NCI-H526 treated with DMSO at 0.1 percent for 48 hours (cell line): ENCODE measurements around the gene HSPA1A.
A peak's percentile ranks its signal among the peaks of the same experiment; 100 is the strongest.
"Not testable (repeated sequence)": the region's sequence is repeated elsewhere in the genome, so short reads cannot be mapped to it uniquely, and the experiment has no call there.

Source experiments
- DNase-seq: peaks from one replicate; lab custom pipeline; 2025; lab: John Stamatoyannopoulos, UW

HSPA1A gene

DNA sequence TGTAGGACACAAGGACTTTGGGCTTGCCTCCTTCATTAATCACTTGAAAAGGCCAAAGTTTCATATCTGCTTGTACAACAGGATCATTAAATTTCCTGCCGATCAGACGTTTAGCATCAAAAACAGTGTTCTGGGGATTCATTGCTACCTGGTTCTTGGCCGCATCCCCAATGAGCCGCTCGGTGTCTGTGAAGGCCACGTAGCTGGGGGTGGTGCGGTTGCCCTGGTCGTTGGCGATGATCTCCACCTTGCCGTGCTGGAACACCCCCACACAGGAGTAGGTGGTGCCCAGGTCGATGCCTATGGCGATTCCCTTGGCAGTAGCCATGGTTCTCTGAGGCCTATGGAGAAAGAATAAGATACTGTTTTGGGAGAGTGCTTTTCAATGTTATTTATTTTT lies 3.7 kb upstream of the HSPA1A start:
- DNase-seq = no peak

DNA sequence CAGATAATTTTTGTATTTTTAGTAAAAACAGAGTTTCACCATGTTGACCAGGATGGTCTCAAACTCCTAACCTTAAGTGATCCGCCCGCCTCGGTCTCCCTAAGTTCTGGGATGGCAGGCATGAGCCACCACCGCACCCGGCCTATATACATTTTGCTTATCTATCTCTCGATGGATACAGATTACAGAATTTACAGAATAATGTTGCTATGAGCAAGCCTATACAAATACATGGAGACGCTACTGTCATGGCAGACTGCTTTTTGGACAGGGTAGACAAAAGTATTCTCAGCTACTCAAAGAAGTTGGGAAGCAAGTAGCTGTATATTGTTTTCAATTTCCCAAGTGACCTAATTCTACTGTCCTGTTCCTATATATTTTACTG lies 1.9 kb upstream of the HSPA1A start:
- DNase-seq = no peak

DNA sequence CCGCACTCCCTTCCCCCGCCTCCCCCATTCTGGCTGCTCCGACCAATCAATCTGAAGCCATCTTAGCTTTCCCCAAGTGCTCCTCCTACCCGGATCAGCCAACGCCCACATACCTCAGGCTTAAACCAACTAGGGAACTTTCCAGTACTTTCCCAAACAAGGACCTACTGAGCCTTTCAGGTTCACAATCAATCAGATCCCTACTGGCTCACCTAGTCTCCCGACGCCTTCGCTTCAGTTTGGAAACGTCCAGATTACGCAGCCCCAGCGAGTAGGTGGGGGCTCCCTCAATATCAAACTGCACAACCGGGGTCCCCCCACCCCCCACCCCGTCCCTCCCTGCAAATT lies 692 bp upstream of the HSPA1A start:
- peak; percentile 92 for DNase-seq

DNA sequence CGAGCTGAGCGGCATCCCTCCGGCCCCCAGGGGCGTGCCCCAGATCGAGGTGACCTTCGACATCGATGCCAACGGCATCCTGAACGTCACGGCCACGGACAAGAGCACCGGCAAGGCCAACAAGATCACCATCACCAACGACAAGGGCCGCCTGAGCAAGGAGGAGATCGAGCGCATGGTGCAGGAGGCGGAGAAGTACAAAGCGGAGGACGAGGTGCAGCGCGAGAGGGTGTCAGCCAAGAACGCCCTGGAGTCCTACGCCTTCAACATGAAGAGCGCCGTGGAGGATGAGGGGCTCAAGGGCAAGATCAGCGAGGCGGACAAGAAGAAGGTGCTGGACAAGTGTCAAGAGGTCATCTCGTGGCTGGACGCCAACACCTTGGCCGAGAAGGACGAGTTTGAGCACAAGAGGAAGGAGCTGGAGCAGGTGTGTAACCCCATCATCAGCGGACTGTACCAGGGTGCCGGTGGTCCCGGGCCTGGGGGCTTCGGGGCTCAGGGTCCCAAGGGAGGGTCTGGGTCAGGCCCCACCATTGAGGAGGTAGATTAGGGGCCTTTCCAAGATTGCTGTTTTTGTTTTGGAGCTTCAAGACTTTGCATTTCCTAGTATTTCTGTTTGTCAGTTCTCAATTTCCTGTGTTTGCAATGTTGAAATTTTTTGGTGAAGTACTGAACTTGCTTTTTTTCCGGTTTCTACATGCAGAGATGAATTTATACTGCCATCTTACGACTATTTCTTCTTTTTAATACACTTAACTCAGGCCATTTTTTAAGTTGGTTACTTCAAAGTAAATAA lies 2.0 kb downstream of the HSPA1A start:
- DNase-seq = not testable (repeated sequence)

DNA sequence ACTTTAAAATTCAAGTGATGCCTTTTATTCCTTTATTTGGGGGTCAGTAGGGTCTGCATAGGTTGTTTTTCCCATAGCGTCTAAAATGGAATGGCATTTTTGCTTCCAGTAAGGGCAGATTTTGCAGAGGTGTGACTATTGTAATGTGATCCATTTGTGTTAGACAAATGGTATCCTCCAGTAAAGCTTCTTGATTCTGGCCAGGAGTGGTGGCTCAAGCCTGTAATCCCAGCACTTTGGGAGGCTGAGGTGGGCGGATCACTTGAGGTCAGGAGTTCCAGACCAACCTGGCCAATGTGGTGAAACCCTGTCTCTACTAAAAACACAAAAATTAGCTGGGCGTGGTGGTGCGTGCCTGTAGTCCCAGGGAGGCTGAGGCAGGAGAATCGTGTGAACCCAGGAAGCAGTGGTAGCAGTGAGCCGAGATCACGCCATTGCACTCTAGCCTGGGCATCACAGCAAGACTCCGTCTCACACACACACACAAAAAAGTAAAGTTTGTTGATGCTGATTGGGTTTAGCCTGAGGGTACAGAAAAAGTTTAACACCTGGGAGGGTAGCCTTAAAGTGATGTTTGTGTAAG lies 2.7 kb downstream of the HSPA1A start:
- not testable (repeated sequence) for DNase-seq

DNA sequence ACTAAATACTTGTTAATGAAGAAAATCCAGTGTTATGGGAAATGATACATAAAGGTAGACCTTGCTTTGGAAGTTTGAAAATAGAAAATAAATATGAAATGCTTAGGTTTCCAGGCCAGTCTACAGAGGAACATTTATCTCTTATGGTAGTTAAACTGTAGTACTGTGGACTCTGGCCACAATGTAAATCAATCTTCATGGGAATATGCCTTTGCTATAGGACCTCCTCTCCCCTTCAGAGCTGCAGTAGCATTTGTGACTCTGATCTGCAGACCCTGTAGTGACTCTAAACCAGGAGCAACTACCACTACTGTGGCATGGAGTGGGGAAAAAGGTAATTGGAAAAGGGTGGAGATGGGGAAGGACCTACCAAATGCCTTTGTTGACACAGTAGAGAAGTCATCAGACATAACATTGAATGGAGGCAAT lies 4.5 kb downstream of the HSPA1A start:
- DNase-seq = no peak

DNA sequence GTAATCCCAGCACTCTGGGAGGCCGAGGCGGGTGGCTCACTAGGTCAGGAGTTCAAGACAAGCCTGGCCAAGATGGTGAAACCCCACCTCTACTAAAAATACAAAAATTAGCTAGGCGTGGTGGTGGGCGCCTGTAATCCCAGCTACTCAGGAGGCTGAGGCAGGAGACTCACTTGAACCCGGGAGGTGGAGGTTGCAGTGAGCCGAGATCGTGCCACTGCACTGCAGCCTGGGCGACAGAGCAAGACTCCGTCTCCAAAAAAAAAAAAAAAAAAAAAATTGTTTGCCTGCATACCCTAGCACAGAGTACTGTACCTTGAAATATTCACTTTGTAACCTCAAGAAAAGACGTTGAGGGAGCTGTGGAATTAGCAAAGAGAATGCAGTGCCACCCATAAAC lies 5.1 kb downstream of the HSPA1A start:
- not testable (repeated sequence) for DNase-seq

DNA sequence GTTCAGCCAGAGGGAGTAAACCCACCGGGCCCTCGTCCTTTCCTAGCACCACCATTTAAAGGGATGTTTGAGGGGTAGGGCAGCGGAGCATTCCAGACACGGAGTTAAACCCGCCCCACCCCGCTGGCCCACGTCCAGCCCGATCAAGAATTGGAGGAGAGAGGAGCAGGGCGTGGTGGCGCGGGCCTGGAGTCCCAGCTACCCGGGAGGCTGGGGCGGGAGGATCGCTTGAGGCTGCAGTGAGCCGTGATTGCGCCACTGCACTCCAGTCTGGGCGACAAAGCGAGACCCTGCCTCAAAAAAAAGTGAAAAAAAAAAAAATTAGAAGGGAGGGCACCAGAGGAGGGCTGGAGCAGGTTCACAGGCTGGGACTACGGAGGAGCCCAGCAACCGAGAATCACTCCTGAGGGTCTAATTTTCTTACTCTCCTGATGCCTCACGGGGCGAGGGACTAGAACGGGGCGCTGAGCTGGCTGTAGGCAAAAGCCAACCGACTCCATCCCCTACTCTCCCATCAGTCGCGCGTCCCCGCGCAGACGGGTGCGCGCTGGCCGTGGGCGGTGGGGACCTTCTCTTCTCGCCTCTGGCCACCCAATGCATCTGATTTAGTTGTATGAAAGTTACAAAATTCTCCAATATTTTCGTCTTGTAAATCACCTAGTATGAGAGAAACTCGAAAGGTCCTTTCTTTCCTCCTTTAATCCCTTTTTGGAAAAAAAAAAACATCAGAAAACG lies 6.1 kb downstream of the HSPA1A start:
- DNase-seq = peak; percentile 54

DNA sequence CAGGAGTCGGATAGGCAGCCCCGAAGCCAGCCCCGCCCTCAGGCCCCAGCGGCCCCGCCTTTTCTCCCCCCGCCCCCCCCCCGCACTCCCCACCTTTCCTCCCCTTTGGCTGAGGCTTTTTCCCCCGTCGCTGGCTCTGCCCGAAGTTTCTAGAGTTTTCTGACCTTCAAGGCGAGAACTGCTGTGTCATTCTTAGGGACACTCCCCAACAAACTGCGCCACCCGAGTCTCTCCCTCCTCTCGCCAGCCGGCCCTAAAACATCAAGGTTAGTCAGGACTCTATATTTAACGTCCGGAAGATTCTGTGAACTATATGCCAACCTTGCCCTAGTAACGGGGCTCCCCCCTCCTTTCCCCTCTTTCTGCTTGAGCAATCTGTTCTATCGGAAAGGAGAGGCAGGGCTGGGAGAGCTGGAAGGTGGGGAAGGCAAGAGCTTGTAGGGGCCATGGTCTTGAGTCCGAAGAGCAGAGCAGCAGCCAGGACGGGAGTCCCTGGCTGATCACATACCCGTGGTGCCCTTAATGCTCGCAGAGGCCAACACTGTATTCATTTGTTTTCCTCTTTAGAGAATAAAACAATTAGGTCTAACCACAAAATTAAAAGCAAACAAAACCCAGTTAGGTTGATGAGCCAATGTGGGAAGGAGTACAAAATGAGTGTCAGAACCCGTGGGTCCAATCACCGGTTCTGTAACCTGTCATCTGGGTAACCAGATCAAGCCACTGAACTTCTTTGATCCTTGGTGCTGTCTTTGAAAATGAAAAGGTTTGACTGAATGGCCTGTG lies 6.9 kb downstream of the HSPA1A start:
- no peak for DNase-seq

DNA sequence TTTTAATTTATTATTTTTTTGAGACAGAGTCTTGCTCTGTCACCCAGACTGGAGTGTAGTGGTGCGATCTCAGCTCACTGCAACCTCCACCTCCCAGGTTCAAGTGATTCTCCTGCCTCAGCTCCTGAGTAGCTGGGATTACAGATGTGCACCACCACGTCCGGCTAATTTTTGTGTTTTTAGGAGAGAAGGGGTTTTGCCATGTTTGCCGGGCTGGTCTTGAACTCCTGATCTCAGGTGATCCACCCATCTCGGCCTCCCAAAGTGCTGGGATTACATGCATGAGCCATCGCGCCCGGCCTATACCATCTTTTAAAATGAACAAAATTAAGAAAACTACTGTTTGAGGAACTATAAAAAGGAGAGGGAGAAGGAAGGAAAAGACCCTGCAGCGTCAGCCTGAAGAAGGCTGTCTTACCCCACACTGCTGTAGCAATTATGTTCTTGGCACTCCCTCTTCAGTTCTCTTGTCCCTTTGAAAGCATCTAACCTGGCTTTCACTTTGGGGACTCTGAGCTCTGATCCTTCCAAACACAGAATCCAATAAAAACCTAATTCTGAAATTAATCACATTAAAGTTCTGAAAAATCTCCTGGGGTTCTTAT lies 8.4 kb downstream of the HSPA1A start:
- DNase-seq = not testable (repeated sequence)

DNA sequence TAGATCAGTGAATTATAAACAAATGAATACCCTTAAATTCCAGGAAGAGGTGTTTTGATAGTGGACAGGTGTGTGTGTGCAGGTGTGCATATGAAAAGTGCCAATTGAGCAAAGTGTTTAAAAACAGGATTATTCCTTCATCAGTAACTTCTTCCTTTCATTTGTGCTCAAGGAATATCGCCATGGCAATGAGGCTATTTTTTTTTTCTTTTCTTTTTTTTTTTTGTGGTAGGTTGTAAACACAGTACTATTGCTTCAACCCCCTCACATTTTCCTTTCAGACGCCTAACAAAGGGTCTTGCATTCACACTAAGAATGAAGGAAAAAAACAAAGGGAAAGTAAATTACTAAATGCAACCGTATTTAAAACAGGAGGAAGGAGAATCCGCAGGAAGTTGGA lies 10.2 kb downstream of the HSPA1A start:
- DNase-seq = no peak

DNA sequence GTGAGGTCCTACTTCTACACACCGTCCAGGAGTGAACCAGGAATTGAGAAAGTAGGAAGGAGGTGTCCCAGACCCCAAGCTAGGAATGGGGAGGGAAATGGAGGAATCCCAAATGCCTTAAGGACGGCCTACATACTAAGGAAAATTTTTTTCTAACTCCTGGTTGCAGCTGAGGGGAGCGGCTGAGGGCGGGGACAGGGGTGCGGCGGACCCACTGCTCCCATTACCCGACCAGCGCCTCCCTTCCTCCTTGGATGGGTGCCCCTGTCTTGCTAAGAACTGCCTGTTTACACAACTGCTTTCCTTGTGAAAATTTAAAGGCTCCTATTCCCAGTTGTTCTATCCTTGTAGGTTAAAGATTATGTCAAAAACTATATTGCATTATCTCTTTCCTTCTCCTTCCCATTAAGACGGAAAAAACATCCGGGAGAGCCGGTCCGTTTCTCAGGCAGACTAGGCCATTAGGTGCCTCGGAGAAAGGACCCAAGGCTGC lies 11.5 kb downstream of the HSPA1A start:
- DNase-seq = no peak

DNA sequence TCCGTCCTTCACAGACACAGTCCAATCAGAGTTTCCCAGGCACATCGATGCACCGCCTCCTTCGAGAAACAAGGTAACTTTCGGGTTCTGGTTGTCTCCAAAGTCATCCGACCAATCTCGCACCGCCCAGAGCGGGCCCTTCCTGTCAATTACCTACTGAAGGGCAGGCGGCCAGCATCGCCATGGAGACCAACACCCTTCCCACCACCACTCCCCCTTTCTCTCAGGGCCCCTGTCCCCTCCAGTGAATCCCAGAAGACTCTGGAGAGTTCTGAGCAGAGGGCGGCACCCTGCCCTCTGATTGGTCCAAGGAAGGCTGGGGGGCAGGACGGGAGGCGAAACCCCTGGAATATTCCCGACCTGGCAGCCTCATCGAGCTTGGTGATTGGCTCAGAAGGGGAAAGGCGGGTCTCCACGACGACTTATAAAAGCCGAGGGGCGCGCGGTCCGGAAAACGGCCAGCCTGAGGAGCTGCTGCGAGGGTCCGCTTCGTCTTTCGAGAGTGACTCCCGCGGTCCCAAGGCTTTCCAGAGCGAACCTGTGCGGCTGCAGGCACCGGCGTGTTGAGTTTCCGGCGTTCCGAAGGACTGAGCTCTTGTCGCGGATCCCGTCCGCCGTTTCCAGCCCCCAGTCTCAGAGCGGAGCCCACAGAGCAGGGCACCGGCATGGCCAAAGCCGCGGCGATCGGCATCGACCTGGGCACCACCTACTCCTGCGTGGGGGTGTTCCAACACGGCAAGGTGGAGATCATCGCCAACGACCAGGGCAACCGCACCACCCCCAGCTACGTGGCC lies 12.1 kb downstream of the HSPA1A start, which contains the start of gene HSPA1B:
TSS of gene HSPA1B (plus strand) at position 453 of the 794 bp plus-strand sequence. CDS start at position 666, 213 bp downstream.
- DNase-seq = peak; percentile 100

DNA sequence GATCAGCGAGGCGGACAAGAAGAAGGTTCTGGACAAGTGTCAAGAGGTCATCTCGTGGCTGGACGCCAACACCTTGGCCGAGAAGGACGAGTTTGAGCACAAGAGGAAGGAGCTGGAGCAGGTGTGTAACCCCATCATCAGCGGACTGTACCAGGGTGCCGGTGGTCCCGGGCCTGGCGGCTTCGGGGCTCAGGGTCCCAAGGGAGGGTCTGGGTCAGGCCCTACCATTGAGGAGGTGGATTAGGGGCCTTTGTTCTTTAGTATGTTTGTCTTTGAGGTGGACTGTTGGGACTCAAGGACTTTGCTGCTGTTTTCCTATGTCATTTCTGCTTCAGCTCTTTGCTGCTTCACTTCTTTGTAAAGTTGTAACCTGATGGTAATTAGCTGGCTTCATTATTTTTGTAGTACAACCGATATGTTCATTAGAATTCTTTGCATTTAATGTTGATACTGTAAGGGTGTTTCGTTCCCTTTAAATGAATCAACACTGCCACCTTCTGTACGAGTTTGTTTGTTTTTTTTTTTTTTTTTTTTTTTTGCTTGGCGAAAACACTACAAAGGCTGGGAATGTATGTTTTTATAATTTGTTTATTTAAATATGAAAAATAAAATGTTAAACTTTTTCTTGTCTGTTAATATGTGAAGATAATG lies 14.4 kb downstream of the HSPA1A start:
- DNase-seq = peak; percentile 73

DNA sequence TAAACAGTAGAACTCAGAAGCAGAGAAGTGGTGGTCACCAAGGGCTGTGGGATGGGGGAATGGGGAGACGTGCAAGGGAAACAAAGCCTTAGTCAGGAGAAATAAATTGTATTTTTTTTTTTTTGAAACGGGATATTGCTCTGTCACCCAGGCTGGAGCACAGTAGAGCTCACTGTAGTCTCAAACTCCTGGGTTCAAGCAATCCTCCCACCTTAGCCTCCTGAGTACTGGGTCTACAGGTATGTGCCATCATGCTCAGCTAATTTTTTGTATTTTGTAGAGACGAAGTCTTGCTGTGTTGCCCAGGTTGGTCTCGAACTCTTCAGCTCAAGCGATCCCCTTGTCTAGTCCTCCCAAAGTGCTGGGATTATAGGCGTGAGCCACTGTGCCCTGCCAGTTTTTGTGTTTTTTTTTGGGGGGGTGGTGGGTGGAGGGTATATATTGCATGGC lies 15.6 kb downstream of the HSPA1A start:
- no peak for DNase-seq

DNA sequence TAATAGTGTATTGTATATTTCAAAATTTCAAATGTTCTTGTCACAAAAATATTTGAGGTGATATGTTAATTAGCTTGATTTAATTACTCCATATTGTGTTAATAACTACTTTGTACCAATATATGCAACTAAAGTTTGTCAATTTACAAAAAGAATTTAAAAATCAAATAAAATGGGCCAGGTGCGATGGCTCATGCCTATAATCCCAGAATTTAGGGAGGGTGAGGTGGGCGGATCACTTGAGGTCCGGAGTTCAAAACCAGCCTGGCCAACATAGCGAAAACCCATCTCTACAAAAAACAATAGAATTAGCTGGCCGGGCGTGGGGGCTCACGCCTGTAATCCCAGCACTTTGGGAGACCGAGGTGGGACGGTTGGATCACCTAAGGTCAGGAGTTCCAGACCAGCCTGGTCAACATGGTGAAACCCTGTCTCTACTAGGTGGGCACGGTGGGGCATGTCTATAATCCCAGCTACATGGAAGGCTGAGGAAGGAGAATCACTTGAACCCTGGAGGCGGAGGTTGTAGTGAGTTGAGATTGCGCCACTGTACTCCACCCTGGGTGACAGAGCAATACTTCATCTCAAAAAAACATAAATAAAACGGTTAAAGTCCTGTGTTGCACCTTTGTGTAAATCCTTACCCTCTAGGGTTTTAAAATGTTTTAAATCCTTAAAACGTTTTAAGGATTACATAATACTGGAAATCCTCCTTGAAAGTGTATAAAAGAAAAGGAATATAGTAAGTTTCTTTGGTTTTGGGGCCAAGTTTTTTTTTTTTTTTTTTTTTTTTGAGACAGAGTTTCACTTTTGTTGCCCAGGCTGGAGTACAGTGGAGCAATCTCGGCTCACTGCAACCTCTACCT lies 16.2 kb downstream of the HSPA1A start:
- no peak for DNase-seq

DNA sequence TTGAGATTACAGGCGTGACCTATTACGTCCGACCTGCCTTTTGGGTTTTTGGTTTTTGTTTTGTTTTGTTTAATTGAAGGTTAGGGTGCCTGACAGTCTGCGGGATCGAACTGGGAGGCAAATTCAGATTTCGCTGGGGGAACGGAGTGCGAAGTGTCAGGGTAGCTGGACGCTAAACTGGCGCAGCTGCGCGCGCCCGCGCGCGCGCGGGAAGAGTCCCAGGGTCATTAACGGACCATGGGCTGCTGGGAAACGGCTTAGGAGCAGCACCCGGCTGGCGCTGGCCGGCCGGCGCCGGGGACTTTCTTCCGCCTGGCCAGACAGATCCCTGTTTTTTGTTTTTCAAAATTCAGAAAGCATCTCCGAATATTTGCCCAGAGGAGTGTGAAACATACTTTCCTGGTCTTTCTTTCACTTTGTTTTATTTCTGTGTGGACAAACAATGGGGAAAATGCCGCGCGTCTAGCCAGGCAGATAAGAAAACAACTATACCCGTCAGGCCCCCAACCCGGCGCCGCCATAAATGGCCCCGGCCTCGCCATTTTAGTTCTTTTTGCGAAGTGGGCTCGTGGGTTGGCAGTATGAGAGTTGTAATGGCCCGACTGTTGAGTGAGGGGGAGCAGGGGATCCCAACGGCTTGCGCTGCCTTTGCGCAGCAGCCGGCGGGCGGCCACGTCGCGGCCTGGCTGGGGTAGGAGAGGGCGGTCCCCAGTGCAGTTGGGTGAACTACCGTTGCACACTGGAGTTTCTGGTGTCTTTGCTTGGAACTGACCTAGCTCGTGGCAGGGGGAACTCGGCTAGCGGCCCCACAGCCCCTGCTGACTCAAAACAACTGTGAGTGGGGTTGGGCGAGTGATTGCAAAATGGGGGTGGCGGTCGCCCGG lies 19.3 kb downstream of the HSPA1A start:
- peak; percentile 85 for DNase-seq

DNA sequence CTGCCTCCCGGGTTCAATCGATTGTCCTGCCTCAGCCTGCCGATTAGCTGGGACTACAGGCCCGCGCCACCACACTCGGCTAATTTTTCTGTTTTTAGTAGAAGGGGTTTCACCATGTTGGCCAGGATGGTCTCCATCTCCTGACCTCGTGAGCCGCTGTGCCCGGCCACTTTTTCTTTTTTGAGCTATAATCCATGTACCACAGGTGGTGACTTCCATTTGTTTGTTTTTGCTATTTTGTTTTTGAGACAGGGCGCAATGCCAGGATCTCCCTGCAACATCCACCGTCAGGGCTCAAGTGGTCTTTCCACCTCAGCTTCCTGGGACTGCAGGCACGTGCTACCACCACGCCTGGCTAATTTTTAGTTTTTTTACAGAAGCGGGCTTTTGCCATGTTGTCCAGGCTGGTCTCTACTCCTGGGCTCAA lies 20.7 kb downstream of the HSPA1A start:
- DNase-seq = no peak
